Right forelimb (tissue), 1 donor: ENCODE results near the gene MPP2.
"Not testable (repeated sequence)": the region's sequence is repeated elsewhere in the genome, so short reads cannot be mapped to it uniquely, and the experiment has no call there.

Experiments
- DNase-seq: peaks from one replicate; pipeline ENCODE4 v3.0.0-alpha.2; 2018

The MPP2 gene

DNA sequence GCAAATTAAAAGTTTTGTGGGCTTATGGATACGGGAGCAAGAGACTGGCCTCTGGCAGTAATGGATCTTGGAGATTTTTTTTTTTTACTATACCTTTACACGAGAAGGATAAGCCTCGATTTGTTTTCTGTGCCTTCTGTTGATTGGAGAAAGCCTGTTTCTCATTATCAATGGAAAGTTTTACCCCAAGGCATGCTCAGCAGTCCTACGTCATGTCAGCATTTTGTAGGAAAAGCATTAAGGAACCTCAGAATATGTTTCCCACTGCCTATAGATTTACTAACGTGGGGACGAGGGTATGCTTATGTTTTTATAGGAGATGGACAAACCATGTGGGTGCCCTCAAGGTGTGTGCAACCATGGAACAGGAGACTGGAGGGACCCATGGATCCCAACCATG is 33.5 kb downstream of the MPP2 start:
- no peak for DNase-seq

DNA sequence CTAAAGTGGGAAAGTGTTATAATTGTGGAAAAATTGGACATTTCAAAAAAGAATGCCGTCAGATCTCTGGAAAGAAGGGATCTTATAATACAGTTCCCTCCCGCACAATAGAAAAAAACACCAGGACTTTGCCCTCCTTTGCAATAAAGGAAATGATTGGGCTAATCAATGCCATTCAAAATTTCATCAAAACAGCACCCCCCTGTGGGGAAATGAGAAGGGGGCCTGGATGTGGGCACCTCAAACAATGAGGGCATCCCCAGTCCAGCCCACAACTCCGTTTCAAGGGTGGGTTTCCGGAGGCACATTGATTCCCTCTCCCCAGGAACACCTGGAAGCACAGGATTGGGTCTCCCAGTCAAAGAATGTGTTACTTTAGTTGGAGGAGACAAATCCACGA is 34.2 kb downstream of the MPP2 start:
- DNase-seq, result no peak

DNA sequence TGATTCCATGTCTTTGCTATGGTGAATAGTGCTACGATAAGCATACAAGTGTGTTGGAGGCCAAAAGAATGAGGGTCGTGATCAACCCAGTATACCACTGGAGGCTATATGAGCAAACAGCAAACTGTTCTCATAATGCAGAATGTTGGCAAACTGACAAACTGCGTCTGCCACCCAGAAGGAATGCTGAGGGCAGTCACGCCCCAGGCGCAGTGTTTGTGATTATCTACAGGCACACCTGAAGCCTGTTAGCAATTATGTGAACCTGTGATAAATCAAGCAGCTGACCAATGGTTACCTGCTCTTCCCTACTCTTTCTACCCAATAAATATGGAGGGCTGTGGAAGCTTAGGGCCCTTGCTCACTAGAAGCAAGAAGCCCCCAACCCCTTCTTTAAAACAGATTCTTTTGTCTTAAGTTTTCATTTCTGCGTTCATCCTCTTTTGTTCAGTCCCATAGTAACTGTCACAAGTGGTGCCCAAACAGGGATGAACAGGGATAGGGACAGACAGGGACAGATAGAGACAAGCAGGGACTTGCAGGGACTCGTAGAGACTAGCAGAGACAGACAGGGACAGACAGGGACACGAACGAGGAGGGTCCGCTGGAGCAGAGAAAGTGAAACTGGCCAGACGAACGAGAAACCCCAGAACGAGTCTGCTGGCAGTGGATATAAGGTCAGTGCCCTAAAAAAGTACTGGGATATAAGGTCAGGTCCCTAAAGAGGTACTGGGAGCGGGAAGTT is 35.2 kb downstream of the MPP2 start:
- DNase-seq, result no peak

DNA sequence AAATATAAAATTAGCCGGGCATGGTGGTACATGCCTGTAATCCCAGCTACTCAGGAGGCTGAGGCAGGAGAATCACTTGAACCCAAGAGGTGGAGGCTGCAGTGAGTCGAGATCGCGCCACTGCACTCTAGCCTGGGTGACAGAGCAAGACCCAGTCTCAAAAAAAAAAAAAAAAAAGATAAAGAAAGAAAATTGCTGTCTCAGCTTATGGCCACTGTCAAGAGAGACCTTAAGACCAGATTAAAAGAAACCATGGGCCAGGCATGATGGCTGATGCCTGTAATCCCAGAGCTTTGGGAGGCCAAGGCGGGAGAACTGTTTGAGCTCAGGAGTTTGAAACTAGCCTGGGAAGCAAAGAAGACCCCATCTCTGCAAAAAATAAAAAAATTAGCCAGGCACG is 38.3 kb downstream of the MPP2 start:
- not testable (repeated sequence) for DNase-seq

DNA sequence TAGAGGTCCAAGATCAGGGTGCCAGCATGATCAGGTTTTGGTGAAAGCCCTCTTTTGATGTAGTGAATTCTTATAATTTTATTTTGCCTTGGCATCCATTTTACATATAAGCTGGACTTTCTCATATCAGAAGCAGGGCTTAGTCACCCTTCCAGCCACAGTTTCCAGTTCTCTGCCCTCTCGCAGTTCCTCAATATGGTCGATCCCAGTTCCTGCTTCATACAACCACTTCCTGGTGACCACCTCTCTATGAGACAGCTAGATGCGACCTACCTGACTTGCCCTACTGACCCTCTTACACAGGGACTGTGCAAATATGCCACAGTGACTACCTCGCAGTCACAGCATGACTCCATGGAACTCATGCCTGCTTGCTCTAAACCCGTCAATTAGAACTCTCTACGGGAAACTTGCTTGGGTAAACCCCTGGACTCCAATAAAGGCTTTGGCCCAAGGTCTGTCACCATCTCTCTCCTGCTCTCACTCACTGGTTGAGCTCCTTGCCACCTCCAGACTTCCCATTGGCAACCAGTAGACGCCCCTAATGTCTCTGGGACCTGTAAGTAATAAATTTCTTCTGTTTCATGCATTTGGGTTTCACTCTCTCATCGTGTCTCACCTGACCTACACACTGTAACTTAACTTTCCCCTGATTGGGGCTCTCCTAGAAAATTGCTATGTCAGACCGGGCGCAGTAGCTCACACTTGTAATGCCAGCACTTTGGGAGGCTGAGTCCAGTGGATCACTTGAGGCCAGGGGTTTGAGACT is 38.9 kb downstream of the MPP2 start:
- DNase-seq, result no peak

DNA sequence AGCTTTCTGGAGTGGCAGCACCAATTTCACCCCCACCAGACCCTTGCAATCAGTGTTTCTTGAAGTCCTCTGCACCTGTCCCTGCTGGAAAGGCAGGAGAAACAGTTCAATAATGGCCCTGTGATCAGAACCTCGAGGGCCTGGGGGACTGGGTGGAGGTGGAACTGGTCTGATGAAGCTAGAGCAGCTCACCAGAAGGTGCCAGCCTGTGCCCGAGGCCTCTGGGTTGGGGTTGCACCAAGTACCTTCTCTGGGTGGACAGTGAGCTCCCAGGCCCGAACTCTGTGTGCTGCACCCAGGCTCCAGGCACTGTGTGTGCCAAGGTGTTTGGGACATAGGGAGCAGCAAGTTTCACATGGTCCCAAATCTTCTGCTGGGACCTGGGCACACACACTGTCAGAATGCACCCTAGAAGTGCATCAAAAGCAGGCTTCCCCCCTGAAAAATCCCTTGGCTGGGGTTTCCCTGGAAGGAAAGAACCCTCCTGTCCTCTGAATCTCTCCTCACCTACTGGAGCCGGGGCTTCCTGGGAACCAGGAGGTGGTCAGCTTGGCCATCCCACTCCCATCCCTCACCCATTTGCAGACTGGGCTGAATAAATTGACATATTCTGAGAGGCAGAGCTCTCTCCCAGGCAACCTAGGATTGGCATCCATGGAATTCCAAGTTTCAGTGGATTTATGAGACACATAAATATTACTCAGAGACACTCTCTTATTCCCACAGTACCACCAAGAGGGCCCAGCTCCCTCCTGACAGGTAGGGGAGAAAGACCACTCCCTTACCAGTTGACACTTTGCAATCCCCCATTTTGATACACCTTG is 43.0 kb downstream of the MPP2 start:
- DNase-seq, result no peak

DNA sequence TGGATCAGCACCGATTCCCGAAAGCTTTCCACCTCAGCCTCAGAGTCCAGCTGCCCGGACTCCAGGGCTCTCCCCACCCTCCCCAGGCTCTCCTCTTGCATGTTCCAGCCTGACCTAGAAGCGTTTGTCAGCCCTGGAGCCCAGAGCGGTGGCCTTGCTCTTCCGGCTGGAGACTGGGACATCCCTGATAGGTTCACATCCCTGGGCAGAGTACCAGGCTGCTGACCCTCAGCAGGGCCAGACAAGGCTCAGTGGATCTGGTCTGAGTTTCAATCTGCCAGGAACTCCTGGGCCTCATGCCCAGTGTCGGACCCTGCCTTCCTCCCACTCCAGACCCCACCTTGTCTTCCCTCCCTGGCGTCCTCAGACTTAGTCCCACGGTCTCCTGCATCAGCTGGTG is 45.4 kb downstream of the MPP2 start:
- DNase-seq, result no peak

DNA sequence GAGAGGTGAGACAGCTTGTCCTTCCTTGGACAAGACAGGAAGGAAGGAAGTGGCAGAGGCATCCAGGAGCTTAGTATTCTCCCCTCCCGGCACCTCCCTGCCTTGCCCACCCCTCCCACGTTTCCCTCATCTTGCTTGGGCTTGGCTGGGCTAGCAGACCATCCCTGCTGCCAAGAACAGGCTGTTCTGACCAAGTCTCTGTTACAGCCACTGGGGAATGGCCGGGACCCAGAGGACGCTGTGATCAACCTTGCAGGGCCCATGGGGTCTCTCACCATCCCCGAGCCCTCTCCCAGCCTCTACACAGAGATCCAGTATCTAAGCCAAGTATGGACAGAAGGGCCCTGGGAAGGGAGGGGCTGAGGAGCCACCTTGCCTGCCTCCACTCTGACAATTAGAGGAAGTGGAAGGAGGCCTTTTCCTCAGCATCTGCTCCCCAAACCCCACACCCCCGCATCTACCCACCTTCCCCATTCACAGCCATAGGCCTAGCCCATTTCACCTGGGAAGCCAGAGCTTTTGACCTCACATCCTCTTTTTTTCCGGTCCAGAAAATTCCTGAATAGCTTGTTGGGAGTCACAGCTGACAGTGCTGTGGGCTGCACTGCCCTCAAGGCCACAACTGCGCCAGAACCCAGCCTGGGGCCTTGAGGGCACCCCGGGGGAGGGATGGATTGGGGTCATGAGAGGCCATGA is 46.3 kb downstream of the MPP2 start:
- DNase-seq, result no peak

DNA sequence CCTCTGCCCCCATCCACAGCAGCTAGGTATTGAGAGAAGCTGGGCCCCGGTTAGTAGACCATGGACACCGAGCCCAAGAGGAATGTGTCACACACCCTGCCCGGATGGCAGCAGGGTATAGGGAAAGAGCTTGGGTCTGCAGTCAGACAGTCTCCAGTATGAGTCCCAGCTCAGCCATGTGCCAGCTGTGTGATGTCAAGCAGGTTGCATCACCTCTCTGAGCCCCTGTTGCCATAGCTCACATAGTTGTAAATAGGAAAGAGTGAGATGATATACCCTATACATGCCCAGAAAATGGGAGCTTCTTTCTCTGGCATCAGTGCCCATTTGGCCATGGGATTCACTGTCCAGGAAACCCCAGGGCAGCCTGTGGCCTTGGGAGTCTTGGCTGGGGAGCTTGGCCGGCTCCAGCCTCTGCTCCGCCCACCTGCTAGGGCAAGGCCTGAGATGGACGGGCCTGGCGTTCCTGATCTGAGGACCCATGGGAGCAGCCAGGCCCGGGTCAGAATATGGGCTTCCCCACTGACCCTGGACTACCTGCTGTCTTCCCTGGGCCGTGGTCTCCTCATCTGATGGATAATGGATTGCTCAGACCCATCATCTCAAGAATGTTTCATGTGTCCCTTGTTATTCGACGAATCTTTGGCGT is 47.1 kb downstream of the MPP2 start:
- DNase-seq, result no peak

DNA sequence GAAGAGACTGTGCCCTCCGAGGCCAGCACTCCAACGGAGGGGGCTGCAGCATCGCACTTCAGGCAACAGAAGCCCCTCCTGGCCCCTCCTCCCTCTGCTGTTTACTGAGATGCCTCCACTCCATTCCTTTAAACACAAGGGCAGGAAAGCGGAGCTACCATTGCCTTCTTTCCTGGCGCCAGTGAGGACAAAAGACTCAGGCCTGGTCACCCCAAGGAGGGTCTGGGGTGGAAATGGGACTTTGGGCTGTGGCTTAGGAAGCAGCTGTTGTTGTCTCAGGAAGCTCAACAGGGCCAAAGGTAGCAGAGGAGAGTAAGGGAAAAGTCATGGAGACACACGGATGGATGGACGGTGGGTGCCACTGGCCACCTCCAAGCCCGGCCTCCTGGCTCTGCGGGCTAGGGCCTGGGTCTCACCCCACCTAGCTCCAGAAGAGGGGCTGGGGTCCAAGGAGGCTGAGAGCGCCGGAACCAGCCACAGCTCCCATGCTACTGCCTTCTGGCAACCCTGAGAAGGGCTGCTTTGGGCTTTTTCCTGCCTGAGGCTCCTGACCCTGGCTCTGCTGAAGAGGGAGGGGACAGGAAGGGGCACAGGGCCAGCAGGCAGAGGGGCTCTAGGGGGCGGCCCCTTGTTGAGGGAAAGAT is 49.3 kb downstream of the MPP2 start:
- no peak for DNase-seq

DNA sequence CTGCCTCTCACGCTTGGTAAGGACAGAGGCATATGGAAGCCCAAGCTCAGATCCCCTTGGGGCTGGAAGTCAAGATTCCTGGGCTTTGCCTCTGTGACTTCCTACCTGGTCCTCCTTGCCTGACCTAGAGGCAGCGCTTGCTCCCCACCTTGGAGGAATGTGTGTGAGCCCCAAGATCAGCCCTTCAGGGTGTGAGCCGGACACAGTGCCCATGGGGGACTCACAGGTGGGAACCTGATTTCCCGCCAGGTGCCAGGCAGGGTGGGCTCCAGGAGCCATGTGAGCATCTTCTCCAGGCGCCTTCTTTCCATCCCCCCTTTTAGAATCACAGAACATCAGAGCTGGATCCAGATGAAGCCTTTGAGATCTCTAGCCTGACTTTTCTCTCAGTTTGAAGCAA is 50.2 kb downstream of the MPP2 start:
- DNase-seq, result no peak

DNA sequence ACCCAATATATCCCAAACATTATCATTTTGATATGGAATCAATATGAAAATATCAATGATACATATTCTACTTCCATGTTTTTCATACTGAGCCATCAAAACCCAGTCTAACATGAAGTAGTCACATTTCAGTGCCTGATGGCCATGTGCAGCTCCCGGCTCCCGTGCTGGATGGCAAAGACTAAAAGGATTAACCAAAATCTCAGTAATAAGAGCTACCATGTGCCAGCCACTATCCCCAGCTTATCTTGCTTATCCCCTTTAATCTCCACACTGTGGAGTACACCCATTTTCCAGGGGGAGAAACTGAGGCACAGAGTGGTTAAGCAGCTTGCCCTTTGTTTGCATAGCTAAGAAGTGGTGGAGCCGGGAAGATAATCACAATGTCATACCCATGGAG is 51.2 kb downstream of the MPP2 start:
- no peak for DNase-seq

DNA sequence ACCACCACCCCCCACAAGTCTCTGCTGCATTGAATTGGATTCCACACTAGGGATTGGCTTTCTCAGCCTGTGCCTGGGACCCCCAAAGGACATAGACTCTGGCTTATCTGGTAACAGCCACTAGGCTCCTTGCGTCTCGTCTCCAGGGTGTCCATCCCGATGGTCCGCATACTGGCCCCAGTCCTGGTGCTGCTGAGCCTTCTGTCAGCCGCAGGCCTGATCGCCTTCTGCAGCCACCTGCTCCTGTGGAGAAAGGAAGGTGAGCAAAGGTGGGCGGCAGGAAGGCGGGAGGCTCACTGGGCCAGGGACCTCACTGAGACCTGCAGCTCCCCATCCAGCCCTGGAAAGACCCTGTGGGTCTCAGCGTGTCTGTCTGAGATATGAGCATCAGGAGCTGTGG is 52.3 kb downstream of the MPP2 start:
- no peak for DNase-seq

DNA sequence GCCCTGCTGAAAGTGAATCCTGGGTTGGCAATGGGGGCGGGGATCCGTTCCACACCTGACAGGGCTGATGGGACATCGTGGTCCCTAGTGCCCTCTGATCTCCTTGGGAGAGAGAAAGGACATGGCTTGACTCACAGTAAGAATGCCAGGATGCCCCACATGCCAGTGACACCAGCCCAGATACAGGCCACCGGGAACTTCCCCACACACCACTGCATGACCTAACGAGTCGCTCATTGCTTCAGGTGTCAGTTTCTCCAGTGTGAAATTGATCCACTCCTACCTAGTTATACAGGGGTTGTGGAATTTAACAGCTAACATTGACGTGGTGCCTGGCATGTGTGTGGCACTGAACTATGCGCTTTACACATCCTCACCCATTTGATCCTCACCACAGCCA is 52.8 kb downstream of the MPP2 start:
- DNase-seq, result no peak

DNA sequence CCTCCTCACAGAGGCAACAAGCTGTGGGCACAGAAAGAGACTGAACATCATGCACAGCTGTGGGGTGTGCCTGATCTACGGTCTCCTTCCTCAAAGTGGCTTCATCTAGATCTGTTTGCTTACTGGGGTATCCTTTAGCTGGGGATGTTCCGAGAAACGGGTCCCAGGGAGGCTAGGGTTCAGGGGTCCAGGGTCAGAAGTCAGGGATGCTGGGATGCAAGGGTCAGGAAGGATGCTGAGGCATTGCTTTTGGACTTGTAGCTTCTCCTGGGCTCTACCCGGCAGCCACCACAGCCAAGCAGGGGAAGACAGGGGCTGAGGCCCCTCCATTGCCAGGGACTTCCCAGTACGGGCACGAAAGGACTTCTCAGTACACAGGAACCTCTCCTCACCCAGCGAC is 53.8 kb downstream of the MPP2 start:
- no peak for DNase-seq

DNA sequence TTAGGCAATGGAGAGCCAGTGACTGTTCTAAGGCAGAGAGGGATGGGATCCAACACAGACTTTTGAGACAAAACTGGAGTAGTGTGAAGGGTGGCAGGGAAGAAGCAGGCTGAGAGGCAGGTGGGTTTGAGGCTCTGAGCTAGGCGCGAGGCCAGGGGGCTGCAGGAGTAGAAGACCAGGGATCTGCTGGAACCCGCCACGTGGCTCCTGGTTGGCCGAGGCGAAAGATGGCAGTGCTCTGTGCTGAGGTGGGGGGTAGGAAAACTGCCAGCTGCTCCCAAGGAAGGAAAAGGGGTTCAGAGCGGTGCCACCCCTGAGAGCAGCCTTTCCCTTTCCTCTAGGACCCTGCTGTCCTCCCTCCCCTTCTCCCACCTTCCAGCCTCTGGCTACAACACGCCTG is 54.8 kb downstream of the MPP2 start:
- DNase-seq, result no peak

DNA sequence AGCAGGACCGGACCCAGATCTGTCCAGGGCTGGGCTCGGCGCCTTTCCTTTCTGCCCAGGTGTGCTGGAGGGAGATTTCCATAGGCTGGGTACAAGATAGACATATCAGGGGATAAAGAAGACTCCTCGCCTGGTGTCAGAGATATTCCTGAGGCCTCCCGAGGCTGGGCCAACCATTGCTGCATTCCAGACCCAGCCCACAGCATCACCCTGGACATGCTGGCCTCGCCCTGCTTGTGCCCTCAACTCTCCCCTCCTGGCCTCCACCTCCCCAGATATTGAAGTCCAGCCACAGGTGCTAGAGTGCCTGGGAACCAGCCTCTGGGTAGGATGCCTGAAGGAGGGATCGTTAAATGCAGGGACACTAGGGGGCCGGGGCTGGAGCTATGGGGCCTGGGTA is 58.2 kb downstream of the MPP2 start:
- no peak for DNase-seq

DNA sequence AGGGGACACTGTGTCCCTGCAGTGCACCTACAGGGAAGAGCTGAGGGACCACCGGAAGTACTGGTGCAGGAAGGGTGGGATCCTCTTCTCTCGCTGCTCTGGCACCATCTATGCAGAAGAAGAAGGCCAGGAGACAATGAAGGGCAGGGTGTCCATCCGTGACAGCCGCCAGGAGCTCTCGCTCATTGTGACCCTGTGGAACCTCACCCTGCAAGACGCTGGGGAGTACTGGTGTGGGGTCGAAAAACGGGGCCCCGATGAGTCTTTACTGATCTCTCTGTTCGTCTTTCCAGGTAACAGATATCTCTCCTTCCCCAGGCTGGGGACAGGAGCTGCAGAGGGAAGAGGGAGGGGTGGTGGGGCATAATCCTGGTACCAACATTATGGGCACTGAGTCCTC is 58.7 kb downstream of the MPP2 start:
- no peak for DNase-seq

DNA sequence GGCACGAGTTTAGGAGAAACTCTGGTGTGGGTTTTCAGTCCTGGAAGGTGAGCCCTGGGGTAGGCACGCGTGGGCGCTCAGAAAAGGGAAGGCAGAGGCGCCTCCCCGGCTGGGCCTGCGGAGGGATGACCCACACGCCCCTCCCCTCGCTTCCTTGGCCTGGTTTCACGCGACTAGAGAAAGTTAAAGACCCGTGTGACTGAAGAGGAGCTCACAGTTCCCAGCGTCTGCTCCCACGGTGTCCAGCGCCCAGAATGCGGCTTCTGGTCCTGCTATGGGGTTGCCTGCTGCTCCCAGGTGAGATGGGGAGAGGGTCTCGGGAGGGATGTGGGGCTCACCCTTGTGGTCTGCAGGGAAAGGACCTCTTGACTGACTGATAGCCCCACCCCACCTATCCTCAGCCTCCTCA is 60.4 kb downstream of the MPP2 start, which contains the start of gene CD300LG:
CD300LG (plus strand) TSS at position 214 of the 409 bp plus-strand sequence; CDS start at position 255, 41 bp downstream.
- no peak for DNase-seq

DNA sequence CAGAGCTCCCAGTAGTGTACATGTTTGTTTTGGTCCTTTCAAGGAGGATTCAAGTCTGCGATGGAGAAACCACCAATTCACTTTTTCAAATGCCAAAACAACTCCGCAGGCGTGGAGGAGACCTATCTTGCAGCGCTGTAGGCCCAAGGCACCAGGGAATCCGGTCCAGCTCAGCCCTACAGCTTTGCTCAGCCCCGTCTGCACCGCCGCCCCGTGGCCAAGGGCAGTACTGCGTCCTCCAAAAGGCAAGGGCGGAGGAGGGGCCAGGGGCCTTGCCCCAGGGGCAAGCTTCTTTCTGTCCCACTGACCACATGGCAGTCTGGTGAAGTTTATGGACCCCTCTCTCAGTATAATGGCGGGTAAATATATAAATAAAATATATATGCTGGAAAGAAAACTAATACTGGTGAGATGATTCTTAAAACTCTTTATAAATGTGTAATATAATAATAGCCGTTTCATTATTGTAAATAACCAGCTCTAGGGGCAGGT is 61.1 kb downstream of the MPP2 start:
- peak; percentile 87 for DNase-seq

DNA sequence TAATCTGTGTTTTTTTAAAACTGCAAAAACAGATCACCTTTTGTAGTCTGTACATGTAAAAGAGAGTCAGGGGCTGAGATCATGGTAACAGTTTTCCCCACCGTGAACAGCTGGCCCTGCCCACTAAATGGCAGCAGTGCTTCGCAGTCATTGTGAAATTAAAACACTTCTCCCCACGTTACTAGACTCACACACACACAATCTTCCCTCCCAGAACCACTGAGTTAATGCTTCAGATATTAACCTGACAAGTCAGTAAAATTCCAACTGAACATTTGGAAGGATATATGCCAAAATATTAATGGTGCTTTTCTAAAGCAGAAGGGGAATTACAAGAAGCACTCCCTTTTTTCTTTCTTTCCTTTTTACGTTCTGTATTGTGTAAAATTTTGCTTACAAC is 61.6 kb downstream of the MPP2 start:
- no peak for DNase-seq

DNA sequence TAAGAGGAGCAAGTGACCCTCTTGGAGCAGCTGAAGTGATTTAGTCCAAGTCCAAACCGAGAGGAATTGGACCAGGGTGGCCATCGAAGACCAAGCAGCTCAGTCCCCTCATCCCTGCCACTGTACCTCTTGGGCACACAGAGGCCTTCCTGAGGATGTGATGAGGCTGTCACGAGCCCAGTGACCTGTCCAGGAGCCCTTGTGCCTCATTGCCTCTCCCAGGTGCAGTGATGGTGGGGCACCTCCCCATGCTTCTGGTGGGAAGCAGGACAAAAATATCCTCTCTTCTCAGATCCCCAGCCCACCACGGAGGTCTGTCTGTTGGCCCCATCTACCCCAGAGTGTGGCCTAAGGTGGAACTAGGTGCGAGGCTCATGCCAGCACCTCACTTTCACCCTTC is 63.1 kb downstream of the MPP2 start:
- DNase-seq, result no peak
